T-cell (primary cell): Measurements from ENCODE around the gene CDH4. TPM values are rescaled to one million over a fixed set of nuclear protein-coding genes. Genes with fewer than 3 reads are reported as not detected.

Experiments
- ATAC-seq, 4 experiments: fragments of 200-7000 bp in 3 of 4; fragments of 150-1000 bp in 1 of 4; cut with Tn5 transposase; replicated peaks in 1 of 4; 1 replicate in 3 of 4; 2 replicates in 1 of 4; pipeline ENCODE4 v1.10.0; 2021; ENCODE audit warnings: moderate library complexity in 3 of 4, mild to moderate bottlenecking in 2 of 4, moderate number of reproducible peaks in 1 of 4
- CTCF ChIA-PET, 2 donors: fragments of 300-600 bp; sonication (Branson Sonifier 250); formaldehyde crosslinking; loops; one replicate each; lab custom pipeline; 2022; ENCODE audit warnings: antibody characterized with exemption in 2 of 2; lab: Charles Lee
- POLR2A ChIA-PET, 2 donors: fragments of 300-600 bp; sonication (Branson Sonifier 250); formaldehyde crosslinking; loops; one replicate each; lab custom pipeline; 2022; ENCODE audit warnings: antibody characterized with exemption in 2 of 2; lab: Charles Lee
- DNase-seq, 35 experiments: peaks; one replicate each; pipeline versions ENCODE4 v3.0.0 to v3.0.0-alpha.2; 2013 to 2023
- H3K27ac ChIP-seq: one replicate; pipeline ENCODE4 v1.5.1; 2013; ENCODE audit warnings: low read length
- H3K27me3 ChIP-seq, 2 experiments: replicated peaks in 1 of 2; 1 replicate in 1 of 2; 2 replicates in 1 of 2; pipeline versions ENCODE4 v1.6.1 to v1.7.0; 2013; ENCODE audit warnings: low read length in 1 of 2, mixed read lengths in 1 of 2; ENCODE audit not compliant: control insufficient read depth in 2 of 2, insufficient read depth in 2 of 2; ENCODE audit errors: extremely low read depth in 1 of 2
- H3K36me3 ChIP-seq, 2 donors: 1 replicate in 1 of 2; 2 replicates in 1 of 2; pipeline versions ENCODE4 v1.6.1 to v1.7.0; 2013; ENCODE audit warnings: low read length in 1 of 2; ENCODE audit not compliant: control insufficient read depth in 2 of 2, insufficient read depth in 1 of 2; ENCODE audit errors: extremely low read depth in 1 of 2
- H3K4me1 ChIP-seq, 2 experiments: 1 replicate in 1 of 2; 2 replicates in 1 of 2; pipeline versions ENCODE4 v1.6.1 to v1.7.0; 2013; ENCODE audit warnings: low read length in 2 of 2, mixed read lengths in 1 of 2; ENCODE audit not compliant: insufficient read depth in 2 of 2, control insufficient read depth in 1 of 2; ENCODE audit errors: extremely low read depth in 1 of 2
- H3K4me3 ChIP-seq, 2 donors: 1 replicate in 1 of 2; 2 replicates in 1 of 2; pipeline versions ENCODE4 v1.5.1 to v1.7.0; 2013; ENCODE audit warnings: mild to moderate bottlenecking in 2 of 2, low read length in 1 of 2, moderate library complexity in 1 of 2; ENCODE audit not compliant: control insufficient read depth in 1 of 2; ENCODE audit errors: extremely low read depth in 1 of 2
- H3K9me3 ChIP-seq: 2 replicates; pipeline ENCODE4 v1.7.0; 2013
- H3K27ac Mint-ChIP-seq, 2 donors: one replicate each; pipeline ENCODE4 v1.8.0; 2020 to 2021; ENCODE audit warnings: mild to moderate bottlenecking in 2 of 2, mixed read lengths in 2 of 2
- H3K27me3 Mint-ChIP-seq, 2 donors: one replicate each; pipeline ENCODE4 v1.8.0; 2021 to 2022; ENCODE audit warnings: mixed read lengths in 2 of 2
- H3K36me3 Mint-ChIP-seq: one replicate; pipeline ENCODE4 v1.8.0; 2021; ENCODE audit warnings: mixed read lengths
- H3K4me1 Mint-ChIP-seq, 3 donors: one replicate each; pipeline ENCODE4 v1.8.0; 2020 to 2022; ENCODE audit warnings: mixed read lengths in 3 of 3, mild to moderate bottlenecking in 1 of 3
- H3K4me3 Mint-ChIP-seq, 3 donors: one replicate each; pipeline ENCODE4 v1.8.0; 2020 to 2022; ENCODE audit warnings: mild to moderate bottlenecking in 3 of 3, mixed read lengths in 3 of 3, moderate library complexity in 3 of 3
- H3K9me3 Mint-ChIP-seq, 3 donors: one replicate each; pipeline ENCODE4 v1.8.0; 2020 to 2022; ENCODE audit warnings: mixed read lengths in 3 of 3
- WGBS: methylation state at CpG from one replicate; pipeline ENCODE4 v1.1.5; 2013; ENCODE audit warnings: missing lambda C conversion rate; ENCODE audit not compliant: insufficient coverage; 5-methylcytosine and 5-hydroxymethylcytosine counted together
- total RNA-seq, 35 experiments: library from RNA in 6 of 35; stranded (reverse) in 6 of 35; fragments of 120-200 nt in 1 of 35; gene quantifications; one replicate each; pipeline versions ENCODE4 v1.2.1 to v1.2.4 and lab custom pipeline; 2013 to 2026

The CDH4 gene
- total RNA-seq, 5 donors from 2014 or later (not counting 1 experiment from before 2014, with no cell fraction given), result 0.06 to 0.64 (median 0.14) TPM

- Mint-ChIP-seq H3K4me1 (peaks cover 2 to 5% (median 2%) of the 10 kb centered on the region in 3 donors), H3K4me3 (no peak overlapping the region), H3K9me3 (no peaks in the 10 kb centered on the region), H3K36me3 (no peaks in the 10 kb centered on the region), H3K27me3 (peaks cover 3 to 5% of the 10 kb centered on the region in 2 donors), H3K27ac (no peak overlapping the region)
- Histone ChIP-seq H3K27me3 (peaks cover 0 to 16% of the 10 kb centered on the region in 2 experiments), H3K27ac (no peak overlapping the region), H3K9me3 (no peaks in the 10 kb centered on the region), H3K4me3 (no peak overlapping the region), H3K36me3 (no peaks in the 10 kb centered on the region), H3K4me1 (peaks cover 0 to 3% of the 10 kb centered on the region in 2 experiments)
- DNase-seq (no peak), ATAC-seq (no peak)
- CTCF ChIA-PET, result no interaction called here
- 94% methylated on average over 3 of the region's 7 CpGs for WGBS
- POLR2A ChIA-PET, result no interaction called here
Measured at GRCh38 chr20:61233590-61233989, 18.5 kb upstream of the CDH4 start.

- POLR2A ChIA-PET, result no interaction called here
- peaks cover 4 to 8% of the 10 kb centered on the region in 2 donors for H3K27me3 Mint-ChIP-seq
- CTCF ChIA-PET, result no interaction called here
Measured at GRCh38 chr20:61234224-61234890, 17.7 kb upstream of the CDH4 start.

GRCh38 chr20:61236713-61237112 lies 15.3 kb upstream of the CDH4 start:
- Mint-ChIP-seq H3K27ac (no peak overlapping the region), H3K4me1 (no peaks in the 10 kb centered on the region), H3K27me3 (peaks cover 9 to 11% of the 10 kb centered on the region in 2 donors), H3K36me3 (no peaks in the 10 kb centered on the region), H3K4me3 (no peak overlapping the region), H3K9me3 (peaks cover 0 to 12% (median 6%) of the 10 kb centered on the region in 3 donors)
- H3K36me3 ChIP-seq, result no peaks in the 10 kb centered on the region
- 41% methylated on average over 3 of the region's 4 CpGs for WGBS
- CTCF ChIA-PET, result no interaction called here
- H3K27ac ChIP-seq, result no peak overlapping the region
- peaks cover 0 to 15% of the 10 kb centered on the region in 2 experiments for H3K27me3 ChIP-seq
- POLR2A ChIA-PET, result interaction anchor here in 1 of 2 donors (0.7 kb wide), 1 partner anchor 19 kb away, joined by 3 read pairs; no protein-coding TSS in a partner anchor
- no peak overlapping the region for H3K4me3 ChIP-seq
- ATAC-seq (no peak), DNase-seq (no peak)
- H3K9me3 ChIP-seq, result peaks cover 2% of the 10 kb centered on the region
- H3K4me1 ChIP-seq, result no peaks in the 10 kb centered on the region

More at GRCh38 chr20:61234224-61234890, 17.7 kb upstream of the CDH4 start:
- Histone ChIP-seq H3K4me1 (no peaks in the 10 kb centered on the region), H3K27ac (no peak overlapping the region), H3K36me3 (no peaks in the 10 kb centered on the region), H3K9me3 (no peaks in the 10 kb centered on the region), H3K4me3 (no peak overlapping the region), H3K27me3 (peaks cover 0 to 13% of the 10 kb centered on the region in 2 experiments)
- Mint-ChIP-seq H3K4me3 (no peak overlapping the region), H3K4me1 (no peaks in the 10 kb centered on the region), H3K9me3 (peaks cover 0 to 5% (median 0%) of the 10 kb centered on the region in 3 donors), H3K27ac (no peak overlapping the region), H3K36me3 (no peaks in the 10 kb centered on the region)
- no peak for DNase-seq
- 60% methylated on average over 3 of the region's 11 CpGs for WGBS
- no peak for ATAC-seq

GRCh38 chr20:61238813-61239212 lies 13.2 kb upstream of the CDH4 start:
- Histone ChIP-seq H3K27ac (no peak overlapping the region), H3K27me3 (peaks cover 0 to 12% of the 10 kb centered on the region in 2 experiments), H3K9me3 (peaks cover 2% of the 10 kb centered on the region), H3K36me3 (no peaks in the 10 kb centered on the region), H3K4me3 (no peak overlapping the region), H3K4me1 (no peaks in the 10 kb centered on the region)
- H3K36me3 Mint-ChIP-seq, result no peaks in the 10 kb centered on the region
- no peak overlapping the region for H3K4me3 Mint-ChIP-seq
- no peaks in the 10 kb centered on the region for H3K4me1 Mint-ChIP-seq
- 50% methylated on average over 2 of the region's 4 CpGs for WGBS
- H3K27ac Mint-ChIP-seq, result no peak overlapping the region
- H3K27me3 Mint-ChIP-seq, result peaks cover 9 to 17% of the 10 kb centered on the region in 2 donors
- DNase-seq (no peak), ATAC-seq (no peak)
- CTCF ChIA-PET, result interaction anchor here in 1 of 2 donors (1.0 kb wide), 1 partner anchor 10 kb away, joined by 3 read pairs; no protein-coding TSS in a partner anchor
- peaks cover 0 to 12% (median 6%) of the 10 kb centered on the region in 3 donors for H3K9me3 Mint-ChIP-seq
- POLR2A ChIA-PET, result interaction anchor here in 1 of 2 donors (0.5 kb wide), 1 partner anchor 293 kb away, joined by 3 read pairs; no protein-coding TSS in a partner anchor

GRCh38 chr20:61240814-61241213 lies 11.2 kb upstream of the CDH4 start:
- CTCF ChIA-PET, result interaction anchor here in 1 of 2 donors (1.1 kb wide), 1 partner anchor 10 kb away, joined by 3 read pairs; no protein-coding TSS in a partner anchor
- Mint-ChIP-seq H3K27me3 (peaks cover 9 to 17% of the 10 kb centered on the region in 2 donors), H3K4me3 (no peak overlapping the region)

GRCh38 chr20:61244213-61244612 lies 7.8 kb upstream of the CDH4 start:
- WGBS, result 58% methylated on average over 7 of the region's 8 CpGs
- Histone ChIP-seq H3K27ac (no peak overlapping the region), H3K9me3 (peaks cover 2% of the 10 kb centered on the region), H3K27me3 (peaks cover 0 to 27% of the 10 kb centered on the region in 2 experiments), H3K4me3 (no peak overlapping the region), H3K4me1 (no peaks in the 10 kb centered on the region), H3K36me3 (no peaks in the 10 kb centered on the region)
- Mint-ChIP-seq H3K4me1 (no peaks in the 10 kb centered on the region), H3K9me3 (peaks cover 0 to 12% (median 2%) of the 10 kb centered on the region in 3 donors), H3K36me3 (no peaks in the 10 kb centered on the region), H3K4me3 (no peak overlapping the region), H3K27ac (no peak overlapping the region), H3K27me3 (peaks cover 22 to 31% of the 10 kb centered on the region in 2 donors)
- ATAC-seq (no peak), DNase-seq (no peak)
- ChIA-PET CTCF (no interaction called here), POLR2A (no interaction called here)

More at GRCh38 chr20:61240814-61241213, 11.2 kb upstream of the CDH4 start:
- POLR2A ChIA-PET, result no interaction called here
- Histone ChIP-seq H3K4me3 (no peak overlapping the region), H3K9me3 (peaks cover 2% of the 10 kb centered on the region), H3K4me1 (no peaks in the 10 kb centered on the region), H3K27ac (no peak overlapping the region), H3K36me3 (no peaks in the 10 kb centered on the region), H3K27me3 (peaks cover 0 to 12% of the 10 kb centered on the region in 2 experiments)
- peaks cover 0 to 12% (median 6%) of the 10 kb centered on the region in 3 donors for H3K9me3 Mint-ChIP-seq
- H3K36me3 Mint-ChIP-seq, result no peaks in the 10 kb centered on the region
- 53% methylated on average over 2 of the region's 3 CpGs for WGBS
- H3K4me1 Mint-ChIP-seq, result no peaks in the 10 kb centered on the region
- DNase-seq (no peak), ATAC-seq (no peak)
- no peak overlapping the region for H3K27ac Mint-ChIP-seq
